GM12874 (cell line): Measurements from ENCODE around the gene CASKIN2.

Experiments
- CTCF ChIP-seq: IDR thresholded peaks from 2 replicates; pipeline ENCODE4 v1.5.1; 2011; ENCODE audit warnings: low read depth, mild to moderate bottlenecking, control low read depth, low read length, moderate library complexity; ENCODE audit not compliant: insufficient read depth

The CASKIN2 gene

GRCh38 chr17:75504347-75505151 is 10.8 kb downstream of the CASKIN2 start:
- peak; percentile 85 for TF ChIP-seq CTCF

- no peak for TF ChIP-seq CTCF
Measured at GRCh38 chr17:75503976-75504346, 11.4 kb downstream of the CASKIN2 start.

- no peak for TF ChIP-seq CTCF
Measured at GRCh38 chr17:75503337-75503950, 11.9 kb downstream of the CASKIN2 start.

- TF ChIP-seq CTCF: no peak
Measured at GRCh38 chr17:75502721-75503329, 12.5 kb downstream of the CASKIN2 start.

GRCh38 chr17:75502072-75502720 is 13.1 kb downstream of the CASKIN2 start:
- TF ChIP-seq CTCF: no peak

GRCh38 chr17:75501378-75502071 is 13.8 kb downstream of the CASKIN2 start:
- no peak for TF ChIP-seq CTCF
